Epithelial cell of esophagus (primary cell): Measurements from ENCODE around the gene SLC22A23.

Experiments used
- DNase-seq: peaks from one replicate; pipeline ENCODE4 v3.0.0; 2010; ENCODE audit warnings: low read depth
- H3K4me3 ChIP-seq: 2 replicates; pipeline ENCODE4 v1.5.1; 2011; ENCODE audit warnings: mild to moderate bottlenecking, low read length, control low read depth
- TF ChIP-seq, protein P1 (sequence below): IDR thresholded peaks from 2 replicates; pipeline ENCODE4 v1.5.1; 2011; ENCODE audit warnings: low read depth, mild to moderate bottlenecking, low read length, control low read depth, inconsistent platforms; ENCODE audit not compliant: insufficient read depth; ENCODE audit errors: missing control alignments

SLC22A23 gene

DNA sequence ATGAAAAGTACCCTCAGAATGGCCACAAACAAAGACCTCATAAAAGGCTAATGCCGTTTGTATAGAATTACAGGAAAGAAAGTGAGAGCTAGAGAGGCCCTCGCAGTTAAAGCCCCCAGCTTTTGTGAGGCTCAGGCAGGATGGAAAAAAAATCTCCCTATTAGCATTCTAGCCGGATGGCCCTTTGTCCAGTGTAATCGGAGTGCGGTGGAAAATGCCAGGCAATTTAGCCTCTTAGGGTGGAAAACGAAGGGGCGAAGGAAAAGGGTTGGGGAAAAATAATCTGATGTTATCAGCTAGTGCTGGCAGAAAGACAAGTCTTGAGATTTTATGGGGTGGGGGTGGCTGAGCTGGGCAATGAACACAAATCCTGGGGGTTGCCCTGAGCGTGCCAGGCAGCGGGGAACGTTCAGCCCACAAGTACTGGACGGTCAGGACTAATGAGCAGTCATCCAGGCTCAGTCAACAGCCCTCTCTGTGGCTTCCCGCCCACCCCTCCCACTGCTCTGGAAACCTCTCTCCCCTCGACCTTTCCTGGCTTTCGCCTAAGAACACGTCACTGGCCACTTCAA lies 105.7 kb downstream of the SLC22A23 start:
- TF ChIP-seq, protein P1, sequence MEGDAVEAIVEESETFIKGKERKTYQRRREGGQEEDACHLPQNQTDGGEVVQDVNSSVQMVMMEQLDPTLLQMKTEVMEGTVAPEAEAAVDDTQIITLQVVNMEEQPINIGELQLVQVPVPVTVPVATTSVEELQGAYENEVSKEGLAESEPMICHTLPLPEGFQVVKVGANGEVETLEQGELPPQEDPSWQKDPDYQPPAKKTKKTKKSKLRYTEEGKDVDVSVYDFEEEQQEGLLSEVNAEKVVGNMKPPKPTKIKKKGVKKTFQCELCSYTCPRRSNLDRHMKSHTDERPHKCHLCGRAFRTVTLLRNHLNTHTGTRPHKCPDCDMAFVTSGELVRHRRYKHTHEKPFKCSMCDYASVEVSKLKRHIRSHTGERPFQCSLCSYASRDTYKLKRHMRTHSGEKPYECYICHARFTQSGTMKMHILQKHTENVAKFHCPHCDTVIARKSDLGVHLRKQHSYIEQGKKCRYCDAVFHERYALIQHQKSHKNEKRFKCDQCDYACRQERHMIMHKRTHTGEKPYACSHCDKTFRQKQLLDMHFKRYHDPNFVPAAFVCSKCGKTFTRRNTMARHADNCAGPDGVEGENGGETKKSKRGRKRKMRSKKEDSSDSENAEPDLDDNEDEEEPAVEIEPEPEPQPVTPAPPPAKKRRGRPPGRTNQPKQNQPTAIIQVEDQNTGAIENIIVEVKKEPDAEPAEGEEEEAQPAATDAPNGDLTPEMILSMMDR = no peak
- no peak for DNase-seq
- no peak overlapping the region for H3K4me3 ChIP-seq

DNA sequence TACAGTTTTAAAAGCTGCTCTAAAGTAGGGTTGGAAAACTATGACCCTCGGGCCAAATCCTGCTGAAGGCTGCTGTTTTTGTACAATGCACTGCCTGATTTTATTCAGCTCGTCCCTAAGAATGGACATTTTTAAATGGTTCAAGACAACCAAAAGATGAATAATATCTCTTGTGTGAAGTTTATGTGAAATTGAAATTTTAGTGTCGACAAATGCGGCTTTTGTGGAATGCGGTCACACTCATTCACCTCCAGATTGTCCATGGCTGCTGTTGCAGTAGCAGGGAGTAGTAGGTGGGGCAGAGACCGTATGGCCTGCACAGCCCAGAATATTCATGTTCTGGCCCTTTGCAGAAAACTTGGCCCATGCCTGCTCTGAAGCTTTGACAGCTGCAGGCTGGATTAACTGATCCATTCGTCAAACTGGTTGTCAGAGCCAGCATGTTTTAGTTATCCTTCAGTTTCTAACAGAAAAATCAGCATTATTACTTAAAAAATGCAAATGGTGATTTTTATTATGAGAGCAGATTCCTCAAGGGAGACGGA lies 106.5 kb downstream of the SLC22A23 start:
- no peak for DNase-seq
- TF ChIP-seq, protein P1 = no peak
- H3K4me3 ChIP-seq = no peak overlapping the region

DNA sequence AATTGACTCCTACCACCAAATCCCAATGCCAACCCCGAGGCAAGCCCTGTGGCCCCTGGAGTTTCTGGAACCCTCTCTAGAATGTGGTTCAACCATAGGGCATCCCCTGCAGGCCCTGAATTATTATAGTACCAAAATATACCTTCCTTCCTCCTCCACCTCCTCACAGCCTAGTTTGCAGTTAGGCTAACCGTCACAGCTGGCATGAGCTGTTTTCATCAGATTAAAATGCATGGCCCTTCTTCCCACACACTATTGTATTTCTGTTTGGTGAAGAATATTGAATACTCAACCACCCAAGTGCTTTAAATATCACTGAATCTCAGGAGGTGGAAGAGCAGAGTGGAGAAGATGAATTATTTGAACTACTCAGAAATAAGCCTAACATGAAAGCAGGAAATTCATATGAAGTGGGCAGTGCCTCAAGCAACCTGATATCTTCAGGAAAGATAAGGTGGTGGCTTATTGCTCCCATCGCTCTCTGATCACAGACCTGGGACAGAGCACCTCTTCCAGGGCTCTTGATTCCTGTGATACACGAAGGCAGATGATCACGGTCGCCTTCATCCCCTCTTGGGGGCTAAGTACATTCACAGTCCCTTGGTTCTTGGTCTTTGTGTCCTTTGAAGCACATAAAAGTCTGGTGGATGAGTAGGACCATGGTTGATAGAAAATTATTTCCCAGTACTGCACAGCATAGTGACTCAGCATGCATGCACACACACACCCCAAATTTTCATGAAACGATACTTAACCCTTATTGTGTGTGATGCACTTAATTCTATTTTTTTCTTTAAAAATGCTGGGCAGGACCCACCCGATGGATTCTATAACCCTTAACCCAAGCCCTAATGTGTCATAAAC lies 107.2 kb downstream of the SLC22A23 start:
- TF ChIP-seq, protein P1 = no peak
- H3K4me3 ChIP-seq = no peak overlapping the region
- no peak for DNase-seq

DNA sequence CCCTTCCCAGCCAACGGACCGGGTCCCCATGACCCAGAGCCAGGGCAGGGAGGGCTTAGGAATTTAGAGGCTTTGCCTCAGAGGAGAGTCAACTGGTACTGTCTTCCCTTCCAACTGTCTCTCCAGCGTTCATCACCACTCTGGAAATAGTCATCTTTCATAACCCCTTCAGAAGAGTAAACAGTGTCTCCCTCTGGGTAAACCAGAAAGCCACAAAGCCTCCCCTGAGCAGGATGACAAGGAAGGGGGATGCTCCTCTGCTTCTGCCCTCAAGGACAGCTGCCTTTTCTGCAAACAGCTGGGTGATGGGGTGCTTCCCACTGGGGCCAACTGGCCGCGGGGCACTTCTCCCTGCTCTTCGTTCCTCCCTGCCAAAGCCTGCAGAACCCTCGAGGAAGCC lies 108.0 kb downstream of the SLC22A23 start:
- TF ChIP-seq, protein P1 = no peak
- DNase-seq = no peak
- H3K4me3 ChIP-seq = no peak overlapping the region

DNA sequence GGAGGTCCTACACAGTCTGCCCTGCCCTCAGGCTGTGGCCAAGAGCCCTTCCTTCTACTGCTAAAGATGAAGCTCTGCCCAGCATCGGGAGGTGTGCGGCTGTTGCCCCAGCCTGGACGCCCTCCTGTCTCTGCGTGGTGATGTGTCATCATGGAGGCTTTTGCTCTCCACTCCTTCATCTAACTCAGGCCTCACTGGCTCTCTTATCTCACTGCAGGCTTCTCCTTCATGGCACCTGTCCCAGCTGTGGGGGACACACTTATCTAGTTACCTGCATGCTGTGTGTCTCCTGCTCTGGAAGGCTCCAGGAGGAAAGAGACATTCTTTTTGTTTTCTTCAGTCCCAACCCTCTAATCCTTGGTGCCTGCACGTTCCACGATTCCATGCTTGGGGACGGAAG lies 109.0 kb downstream of the SLC22A23 start:
- no peak for DNase-seq
- H3K4me3 ChIP-seq = no peak overlapping the region
- TF ChIP-seq, protein P1 = no peak

DNA sequence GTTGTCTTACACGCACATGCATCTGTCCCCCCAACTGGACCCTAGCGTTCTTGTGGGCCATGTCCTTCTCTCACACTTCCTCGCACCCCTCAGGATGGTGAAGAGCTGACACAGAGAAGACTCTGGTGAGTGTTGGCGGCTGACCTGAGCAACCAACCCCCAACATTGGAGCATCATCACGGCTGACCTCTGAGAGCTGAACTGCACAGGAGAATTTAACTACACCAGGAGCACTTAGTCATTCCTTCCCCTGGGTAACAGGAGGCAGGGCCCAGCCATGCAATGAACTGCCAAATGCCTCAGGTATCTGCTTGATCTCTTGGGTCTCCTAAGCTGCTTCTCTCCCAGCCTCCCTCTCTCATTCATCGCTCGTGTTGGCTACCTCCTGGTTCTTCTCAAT lies 109.6 kb downstream of the SLC22A23 start:
- DNase-seq = no peak
- TF ChIP-seq, protein P1 = no peak

More for the DNA sequence above, 109.6 kb downstream of the SLC22A23 start:
- H3K4me3 ChIP-seq = no peak overlapping the region
